ENCODE measurements around the gene CHAD.

- TF ChIP-seq CTCF (IDR thresholded peaks at IDR 0.05) (no peak), POLR2A (IDR thresholded peaks at IDR 0.05) (no peak)
Measured at GRCh38 chr17:50498021-50498874, 29.6 kb upstream of the CHAD start.

Data from body of pancreas (tissue), 4 donors.